GM04504 (cell line): ENCODE data around the gene ARHGAP15.

Experiments
- DNase-seq: peaks from one replicate; pipeline ENCODE4 v3.0.0-alpha.2; 2012; ENCODE audit warnings: low read depth

The ARHGAP15 gene

DNA sequence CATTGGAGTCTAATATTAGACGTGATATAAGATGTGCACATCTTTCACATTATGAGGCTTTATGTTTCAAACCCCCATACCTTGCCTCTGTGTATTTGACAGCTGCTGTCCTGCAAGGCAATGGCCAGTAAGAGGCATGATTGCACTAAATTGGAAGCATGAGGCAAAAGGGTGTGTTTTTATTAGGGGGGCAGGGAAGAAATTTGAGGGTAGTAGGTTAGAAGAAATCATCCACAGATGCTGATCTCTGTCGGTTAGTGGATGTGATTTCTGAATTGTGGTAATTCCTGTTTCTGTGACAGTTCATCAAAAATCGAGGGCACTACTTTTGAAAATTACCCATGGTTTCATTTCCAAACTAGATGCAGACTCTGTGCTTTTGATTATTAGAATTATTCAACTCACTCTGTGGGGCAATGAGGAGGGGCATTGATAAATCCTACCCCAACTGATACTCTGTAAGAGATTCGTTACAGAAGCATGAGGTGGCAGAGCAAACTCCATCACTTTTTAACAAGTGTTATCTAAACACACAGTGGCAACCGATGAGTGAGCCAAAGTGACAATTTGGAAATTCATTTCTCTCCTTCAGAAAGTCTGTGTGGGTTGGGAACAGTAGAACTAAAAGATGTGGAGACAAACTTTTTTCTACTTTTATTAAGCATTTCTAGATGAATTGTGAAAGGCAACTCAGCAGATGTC lies 453.0 kb downstream of the ARHGAP15 start:
- peak; percentile 10 for DNase-seq

DNA sequence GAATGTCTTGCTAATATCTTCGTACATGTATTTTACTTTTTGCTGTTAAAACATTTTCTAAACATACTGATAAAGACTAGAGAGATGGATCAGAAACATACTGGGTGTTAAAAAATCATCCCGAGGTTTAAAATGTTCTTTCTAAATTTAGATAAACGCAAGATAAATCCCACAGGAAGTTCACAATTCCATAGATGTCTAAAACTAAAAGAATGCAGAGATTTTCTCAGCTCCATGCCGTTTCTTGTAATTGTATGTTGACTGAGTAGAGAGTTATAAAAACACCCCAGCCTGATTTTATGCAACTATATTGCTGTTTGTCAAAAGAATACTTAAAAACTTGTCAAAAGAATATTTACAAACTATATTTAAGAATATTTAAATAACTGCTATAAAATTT lies 455.7 kb downstream of the ARHGAP15 start:
- no peak for DNase-seq

DNA sequence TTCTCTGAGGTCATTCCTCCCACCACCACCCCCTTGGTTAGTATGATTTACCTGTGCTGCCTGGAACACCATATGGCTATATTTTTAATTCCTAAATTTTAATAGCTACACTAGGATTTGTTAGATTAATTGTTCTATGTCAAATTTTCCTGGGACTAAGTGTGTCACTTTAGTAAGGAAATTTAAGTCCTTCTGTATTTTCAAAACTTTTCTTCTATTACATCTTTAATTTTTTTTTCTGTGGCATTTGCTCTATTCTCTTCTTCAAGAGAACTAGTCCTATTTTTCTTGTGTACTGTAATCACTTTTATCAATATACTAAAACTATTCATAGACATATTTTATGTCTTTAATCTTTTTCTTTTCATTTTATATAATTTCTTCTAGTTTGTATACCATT lies 456.9 kb downstream of the ARHGAP15 start:
- no peak for DNase-seq

DNA sequence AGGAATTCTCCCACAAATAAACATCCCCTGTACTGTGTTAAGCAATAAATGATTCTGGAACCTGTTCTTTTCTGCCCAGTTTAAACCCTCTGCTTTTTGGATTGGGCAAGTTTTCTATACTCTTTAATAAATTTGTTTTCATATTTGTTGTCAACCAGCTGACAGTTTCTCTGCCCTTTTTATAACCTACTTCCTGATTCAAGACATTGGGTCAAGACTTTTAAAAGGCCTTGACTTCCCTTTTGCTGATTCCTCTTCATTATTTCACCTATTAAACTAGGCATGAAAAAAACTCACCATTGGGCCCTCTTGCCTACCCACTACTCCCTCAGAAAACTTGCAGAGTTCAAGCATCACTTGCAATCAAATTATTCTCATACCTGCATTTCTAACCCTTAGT lies 459.5 kb downstream of the ARHGAP15 start:
- DNase-seq = no peak

DNA sequence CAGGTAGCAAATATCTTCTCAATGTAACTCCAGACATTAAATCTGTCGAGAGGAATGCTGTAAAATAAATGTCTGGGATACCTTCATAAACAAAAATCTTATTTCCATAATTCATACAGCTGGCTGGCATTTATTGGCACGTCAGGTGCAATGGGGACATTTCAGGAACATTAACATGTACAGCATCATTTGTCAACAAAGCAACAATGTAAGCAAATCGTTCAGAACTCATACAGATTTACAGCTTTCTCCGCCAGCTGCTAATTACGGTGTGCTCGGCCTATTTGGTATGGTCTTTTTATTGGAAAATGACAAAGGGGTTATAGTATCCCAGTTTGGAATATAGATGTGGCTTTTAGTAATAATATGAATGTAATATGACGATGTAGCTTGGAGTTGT lies 464.9 kb downstream of the ARHGAP15 start:
- no peak for DNase-seq

DNA sequence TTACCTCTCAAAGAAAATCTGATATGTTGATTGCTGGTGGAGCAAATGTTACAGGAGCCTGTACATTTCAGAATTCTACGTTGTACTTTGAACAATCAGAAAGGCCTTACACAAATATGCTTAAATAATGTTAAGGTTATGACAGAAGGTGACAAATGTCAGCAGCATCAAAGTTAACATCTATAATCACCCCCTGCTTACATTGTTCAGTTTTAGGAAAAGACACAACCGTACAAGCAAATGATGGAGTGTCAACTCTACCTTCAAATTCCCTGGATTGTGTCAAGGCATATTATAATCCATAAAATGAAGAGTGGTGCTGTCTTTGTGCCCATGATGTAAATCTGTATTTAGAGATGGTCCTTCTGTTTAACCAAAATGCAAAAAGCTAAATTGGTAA lies 465.5 kb downstream of the ARHGAP15 start:
- DNase-seq = no peak

DNA sequence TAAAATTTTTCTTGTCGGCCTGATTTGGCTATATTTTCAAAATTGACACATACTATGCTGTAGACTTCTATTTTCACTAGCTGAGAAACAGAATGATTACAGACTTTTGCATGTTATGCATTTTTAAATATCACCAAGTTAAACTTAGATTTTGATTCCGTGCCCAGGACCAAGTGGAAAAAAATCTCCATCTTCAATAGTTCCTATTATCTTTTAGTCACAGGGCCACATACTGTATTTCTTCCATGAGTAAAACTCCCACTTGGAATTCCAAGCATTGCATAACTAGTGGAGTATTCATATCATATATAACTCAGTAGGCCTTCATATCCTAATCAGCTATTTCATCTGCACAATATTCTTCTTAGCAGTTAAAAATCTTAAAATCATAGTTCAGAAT lies 470.9 kb downstream of the ARHGAP15 start:
- no peak for DNase-seq

DNA sequence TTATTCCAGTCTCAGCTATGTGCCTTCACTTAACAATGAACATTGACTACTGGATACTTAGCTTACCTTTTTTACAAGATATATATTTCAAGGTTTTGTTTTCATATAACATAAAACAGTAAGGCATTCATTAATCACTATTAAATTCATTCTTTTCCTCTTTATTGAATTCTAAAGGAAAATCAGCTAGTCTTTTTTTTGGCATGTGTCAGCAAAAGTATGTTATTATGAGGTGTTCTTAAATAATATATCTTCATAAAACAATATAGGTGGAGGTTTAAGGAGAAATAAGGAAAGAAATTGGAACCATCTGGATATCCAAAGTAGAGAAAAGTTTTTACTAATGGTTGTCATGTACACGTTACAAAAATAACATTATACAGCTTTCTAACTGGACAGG lies 472.6 kb downstream of the ARHGAP15 start:
- DNase-seq = no peak

DNA sequence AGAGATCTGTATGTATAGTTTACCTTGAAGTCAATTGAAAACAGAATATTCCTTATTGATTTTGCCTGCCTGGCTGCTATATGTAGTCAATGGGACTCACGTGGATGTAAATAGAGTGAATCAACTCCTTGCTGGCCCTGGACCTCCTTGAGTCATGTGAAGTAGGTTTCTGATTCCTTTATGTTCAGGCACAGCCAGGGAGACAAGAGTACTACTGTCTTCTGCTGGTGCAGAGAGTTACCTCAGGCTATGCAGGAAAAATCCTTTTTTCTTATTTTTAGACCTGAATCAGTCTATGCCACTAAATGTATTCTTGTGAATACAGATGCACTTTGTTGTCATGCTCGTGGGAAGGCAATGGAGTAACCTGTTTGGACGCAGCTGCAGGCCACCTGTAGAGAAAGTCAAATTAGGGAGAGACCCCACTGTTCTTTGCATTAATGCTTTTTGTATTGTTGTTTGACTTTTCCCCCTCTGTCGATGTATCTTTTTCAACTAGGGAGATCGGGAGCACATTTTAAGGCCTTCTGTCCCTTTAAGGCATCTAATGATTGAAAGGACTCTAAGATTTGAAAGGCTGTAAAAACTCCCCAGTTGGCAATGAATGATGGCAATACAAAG lies 473.9 kb downstream of the ARHGAP15 start:
- DNase-seq = no peak

DNA sequence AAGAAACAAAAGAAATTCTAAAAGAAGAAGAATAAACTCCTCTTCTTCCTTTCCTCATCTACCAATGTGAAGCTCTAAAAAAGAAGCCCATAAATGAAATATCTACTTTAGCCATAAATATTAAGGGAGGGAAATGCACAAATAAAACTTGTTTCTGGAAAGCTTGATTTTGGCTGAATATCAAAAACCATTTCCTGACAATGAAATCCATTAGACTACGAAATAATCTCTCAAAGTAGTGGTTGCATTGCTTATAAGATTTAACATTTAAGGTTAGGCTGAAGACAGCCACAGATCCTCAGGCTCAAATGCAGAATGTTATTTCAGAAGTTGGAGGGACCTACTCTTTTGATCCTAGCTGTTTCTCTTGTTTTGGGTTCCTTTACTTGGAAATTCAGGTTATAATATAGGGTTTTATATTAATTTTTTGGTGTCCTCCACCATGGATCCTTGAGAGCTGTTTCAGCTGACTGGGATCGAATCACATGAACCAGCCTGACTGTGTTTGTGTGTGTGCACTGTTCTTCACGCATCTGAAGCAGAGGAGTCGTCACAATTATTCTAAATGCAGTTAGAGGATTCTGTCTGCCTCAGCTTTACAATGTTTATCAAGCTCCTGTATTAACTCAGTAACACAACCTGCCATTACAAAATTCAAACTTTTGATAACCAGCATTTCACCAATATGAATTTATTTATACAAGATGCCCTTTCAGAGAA lies 474.8 kb downstream of the ARHGAP15 start:
- DNase-seq = no peak

DNA sequence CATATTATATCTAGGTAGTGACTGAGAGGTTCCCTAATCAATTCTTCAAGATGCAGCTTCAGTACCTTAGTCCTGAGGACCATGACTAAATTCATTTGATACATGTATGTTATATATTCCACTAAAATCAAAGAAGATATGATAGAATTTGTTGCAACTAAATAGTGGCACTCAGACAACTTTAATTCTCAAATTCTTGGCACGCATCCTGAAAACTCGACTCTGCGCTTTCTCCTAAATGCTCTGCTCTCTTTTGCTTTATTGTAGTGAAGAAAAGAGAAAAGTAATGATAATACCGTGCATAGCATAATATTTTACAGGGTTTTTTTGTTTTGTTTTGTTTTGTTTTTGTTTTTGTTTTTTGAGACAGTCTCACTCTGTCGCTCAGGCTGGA lies 475.3 kb downstream of the ARHGAP15 start:
- no peak for DNase-seq

DNA sequence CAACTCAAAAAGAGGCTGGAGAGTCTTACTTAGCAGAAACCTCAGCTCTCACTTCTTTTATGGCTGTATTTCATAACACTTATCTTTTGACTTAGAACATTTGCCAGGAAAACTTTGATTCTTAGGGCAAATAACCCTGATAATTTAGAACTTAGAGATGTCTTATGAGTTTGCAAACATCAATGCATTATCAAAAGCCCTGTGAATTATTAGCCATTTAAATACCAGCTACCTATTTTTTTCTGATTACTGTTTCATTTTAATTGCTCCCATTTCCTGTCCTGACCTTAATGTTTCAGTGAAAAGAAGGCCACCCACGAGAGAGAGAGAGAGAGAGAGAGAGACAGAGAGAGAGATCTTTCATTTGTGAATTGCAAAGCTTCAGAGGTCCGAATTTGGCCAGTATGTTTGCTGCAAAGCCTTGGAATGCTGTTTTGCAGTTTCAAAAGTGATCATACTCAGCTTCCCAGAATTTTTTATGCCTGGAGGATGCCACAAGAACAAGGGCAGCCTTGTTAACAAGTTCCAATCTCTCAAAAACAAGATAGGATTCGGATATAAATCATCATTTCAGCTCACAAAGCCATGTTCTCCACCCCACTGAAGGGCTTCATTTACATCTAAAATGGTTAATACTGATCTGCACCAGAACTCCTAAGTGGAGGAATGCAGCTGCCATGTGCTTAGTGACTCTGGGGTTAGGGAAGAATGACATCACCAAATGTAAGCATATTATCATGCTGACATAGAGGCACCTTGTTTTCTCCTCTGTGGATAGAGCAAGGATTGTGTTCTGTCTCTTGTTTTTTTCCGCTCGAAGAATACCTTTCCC lies 478.2 kb downstream of the ARHGAP15 start:
- no peak for DNase-seq

DNA sequence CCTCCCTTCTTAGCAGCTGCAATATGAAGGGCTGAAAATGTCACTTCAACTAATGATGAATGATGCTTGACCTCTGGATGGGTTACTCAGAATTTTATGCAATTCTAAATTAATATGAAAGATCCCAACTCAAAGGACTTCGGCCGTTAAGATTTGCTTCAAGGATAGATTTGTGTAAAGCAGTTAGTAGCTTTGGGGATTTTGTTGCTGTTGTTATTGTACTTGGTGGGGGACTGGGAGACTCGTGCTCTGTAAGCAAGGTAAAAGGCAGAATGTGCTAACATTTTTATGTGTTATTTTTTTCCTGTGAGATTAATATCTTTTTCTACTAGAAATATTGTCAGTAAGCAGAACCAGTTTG lies 478.8 kb downstream of the ARHGAP15 start:
- no peak for DNase-seq

DNA sequence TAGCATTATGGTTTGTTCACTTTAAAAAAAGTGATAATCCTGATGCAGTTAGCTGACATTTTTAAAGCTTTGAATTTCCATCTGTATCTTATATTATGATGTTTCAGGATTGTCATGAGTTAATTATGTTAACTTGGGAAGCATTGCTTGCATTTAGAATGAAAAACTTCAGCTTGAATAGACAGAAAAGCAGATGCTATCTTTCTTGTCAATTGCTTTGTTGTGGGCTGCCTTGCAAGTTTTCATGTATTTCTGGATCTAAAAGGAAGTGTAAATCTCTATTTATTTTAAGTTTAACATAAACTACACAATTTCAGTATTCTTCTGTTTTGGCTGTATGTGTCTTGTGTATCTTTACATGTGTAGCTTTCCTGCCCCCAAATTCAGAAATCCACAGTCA lies 479.5 kb downstream of the ARHGAP15 start:
- DNase-seq = no peak

DNA sequence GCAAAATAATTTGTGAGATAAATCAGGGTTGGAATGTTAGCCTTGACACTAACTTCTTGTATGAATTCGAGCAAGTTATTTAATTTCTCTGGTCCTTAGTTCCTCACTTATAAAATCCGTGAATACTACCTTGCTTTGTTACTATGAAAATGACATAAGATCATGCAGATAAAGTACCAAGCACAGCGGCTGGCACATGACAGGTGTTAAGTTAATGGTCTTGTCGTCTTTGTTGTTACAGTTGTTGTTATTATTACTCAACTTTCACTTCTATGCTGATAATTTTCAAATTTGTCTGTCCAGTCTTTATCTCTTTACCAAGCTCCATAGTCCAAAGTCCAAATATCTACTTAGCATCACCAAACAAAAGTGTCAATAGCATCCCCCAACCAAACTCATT lies 482.1 kb downstream of the ARHGAP15 start:
- DNase-seq = no peak

DNA sequence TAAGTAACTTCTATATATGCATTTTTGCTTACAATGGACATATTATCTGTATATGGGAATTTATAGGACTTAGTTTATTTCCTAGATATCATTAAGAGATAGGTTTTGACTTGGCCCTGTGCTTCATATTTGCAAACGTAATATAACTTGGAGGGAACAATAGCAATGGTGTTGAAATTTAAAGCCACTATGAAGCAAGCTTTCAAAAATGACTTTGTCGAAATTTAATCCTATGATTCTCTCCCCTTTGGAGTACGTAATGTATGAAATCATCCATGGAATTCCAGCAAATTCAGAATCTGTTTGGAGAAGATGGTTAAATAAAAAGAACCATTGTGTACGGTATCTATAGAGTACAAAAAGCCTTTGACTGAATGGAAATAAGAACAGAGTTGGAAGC lies 486.3 kb downstream of the ARHGAP15 start:
- DNase-seq = no peak

DNA sequence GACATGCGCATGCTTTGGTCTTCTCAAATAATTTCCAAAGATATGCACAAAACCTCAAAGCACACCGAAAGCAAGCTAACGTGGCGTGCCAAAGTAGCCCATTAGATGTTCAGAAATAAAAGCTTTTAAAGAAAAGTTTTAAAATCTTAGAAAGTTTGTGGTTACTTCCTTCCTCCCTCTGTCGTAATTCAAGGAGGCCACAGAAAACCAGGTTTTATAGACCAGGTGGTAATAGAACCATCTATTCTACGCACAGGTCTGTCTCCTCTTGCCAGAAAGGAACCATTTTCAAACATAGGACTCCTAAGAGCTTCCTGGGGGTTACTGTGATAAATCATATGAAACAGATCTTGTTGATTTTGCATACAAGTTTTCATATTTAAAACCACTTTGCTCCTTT lies 487.2 kb downstream of the ARHGAP15 start:
- DNase-seq = no peak

DNA sequence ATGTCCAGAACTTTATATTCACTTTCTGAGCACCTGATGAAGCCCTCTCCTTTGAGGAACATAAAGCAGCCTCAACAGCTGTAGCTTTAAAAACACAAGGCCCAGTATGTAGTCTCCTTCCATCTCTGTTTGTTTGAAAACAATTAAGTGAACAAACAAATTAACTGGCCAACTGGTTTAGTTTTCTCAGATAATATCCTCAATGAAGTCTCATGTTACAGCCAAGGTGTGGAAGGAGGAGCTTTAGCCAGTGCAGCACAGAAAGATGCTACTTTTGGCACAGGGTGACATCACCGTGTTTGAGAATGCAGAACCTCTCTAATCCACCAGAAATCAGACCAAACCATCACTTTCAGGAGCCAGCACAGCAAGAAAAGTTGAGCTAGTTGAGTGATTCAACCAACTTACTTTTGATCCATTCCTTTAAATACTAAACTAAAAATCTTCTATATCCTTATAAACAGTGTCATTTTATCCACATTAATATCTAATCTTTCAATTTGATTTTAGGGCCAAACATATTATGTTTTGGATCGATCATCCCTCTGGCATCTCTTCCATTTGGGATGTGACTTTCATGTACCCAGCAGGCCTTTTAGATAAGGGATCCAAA lies 488.7 kb downstream of the ARHGAP15 start:
- no peak for DNase-seq

DNA sequence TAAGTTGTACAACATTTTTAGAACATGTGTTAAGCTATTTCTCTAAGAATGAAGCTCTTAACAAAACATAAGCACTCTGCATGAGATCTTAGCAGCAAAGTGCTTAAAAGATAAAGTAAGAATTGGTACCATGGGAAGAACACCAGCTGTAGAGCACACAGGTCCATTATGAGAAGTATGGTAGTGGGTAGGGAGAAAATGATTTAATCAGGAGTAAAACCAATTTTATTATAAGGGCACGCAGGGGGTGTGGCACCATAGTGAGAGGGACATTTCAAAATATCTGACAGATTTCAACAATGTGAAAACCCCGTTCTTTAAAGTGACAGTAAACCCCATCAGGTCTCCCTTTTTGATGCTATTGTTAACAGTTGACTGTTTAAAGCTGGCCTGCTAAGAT lies 492.9 kb downstream of the ARHGAP15 start:
- no peak for DNase-seq

DNA sequence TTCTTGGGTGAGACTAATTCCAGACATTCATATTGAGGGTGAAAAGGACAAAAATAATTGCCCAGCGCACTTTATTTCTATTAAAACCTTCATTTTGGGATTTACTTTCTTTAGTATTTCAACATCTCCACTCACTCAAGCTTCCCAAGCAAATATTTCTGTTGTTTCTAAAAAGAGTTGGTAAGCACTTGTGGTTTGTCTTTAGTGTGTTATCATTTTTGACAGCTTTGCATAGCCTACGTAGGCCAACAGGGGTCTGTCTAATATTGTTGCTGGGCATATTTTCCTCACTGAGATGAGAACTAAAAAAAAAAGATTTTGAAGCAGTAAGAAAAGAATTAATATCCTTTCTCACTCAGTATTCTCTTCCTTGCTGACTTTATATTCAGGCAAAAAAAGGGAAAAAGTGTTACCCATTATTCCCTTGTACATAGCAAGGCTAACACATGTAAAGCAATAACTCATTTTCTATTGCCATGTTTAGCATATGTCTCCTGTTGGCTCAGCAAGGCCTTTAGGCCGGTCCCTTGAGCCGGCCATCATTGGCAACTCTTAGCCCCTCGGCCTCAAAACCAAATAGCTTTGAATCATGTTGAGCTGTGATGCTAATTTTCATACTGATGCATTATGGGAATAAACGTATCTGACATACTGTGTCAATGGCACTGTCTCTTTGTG lies 494.2 kb downstream of the ARHGAP15 start:
- no peak for DNase-seq

DNA sequence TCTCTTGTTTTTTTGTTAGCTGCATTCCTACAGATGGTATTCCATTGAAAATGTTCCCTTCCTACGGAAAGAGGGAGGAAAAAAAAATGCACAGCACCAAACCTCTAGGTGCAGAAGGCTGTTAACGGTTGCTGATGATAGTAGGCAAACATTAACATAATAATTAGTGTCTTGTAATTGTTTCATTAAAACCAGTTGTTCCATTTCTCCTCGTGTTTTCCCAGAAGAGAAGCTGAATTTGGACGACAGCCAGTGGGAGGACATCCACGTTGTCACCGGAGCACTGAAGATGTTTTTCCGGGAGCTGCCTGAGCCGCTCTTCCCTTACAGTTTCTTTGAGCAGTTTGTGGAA lies 494.7 kb downstream of the ARHGAP15 start:
- no peak for DNase-seq

DNA sequence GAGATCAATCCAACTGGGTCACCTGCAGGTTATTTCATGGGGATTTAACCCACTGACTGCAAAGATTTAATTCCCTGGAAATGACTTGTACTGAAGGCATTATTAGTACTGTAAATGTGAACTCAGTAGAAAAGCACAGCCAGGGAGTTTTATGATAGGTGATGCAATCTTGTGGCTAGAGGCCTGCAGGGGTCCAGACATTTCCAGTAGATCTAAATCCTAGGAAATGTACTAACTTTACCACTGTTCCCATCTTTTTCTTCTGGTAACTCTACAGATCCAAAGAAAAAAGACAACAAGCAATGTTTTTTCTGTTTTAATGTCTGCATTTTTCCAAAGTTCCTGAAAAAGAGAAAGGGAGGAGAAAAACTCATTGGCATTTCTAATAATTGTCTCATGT lies 500.1 kb downstream of the ARHGAP15 start:
- peak; percentile 41 for DNase-seq
